ENCODE results near the gene GATA3. TPM values are rescaled to one million over a fixed set of nuclear protein-coding genes. Genes with fewer than 3 reads are reported as not detected.

Gene GATA3
- total and polyA plus RNA-seq, 9 of the 15 experiments (the other 6 are each of a cell fraction or from before 2014, with no cell fraction given), result 0.01 to 0.24 (median 0.09) TPM; not detected in 6

- Histone ChIP-seq H3K9me1 (ENCODE audit: control insufficient read depth, insufficient read depth, low read length) (no peaks in the 10 kb centered on the region), H3K4me2 (ENCODE audit: insufficient read depth, low read length) (no peak overlapping the region), H3K36me3 (ENCODE audit: control insufficient read depth, insufficient read depth, low read length) (no peaks in the 10 kb centered on the region), H3K27me3 (ENCODE audit: control insufficient read depth in 2 of 2, insufficient read depth in 2 of 2, low read length in 2 of 2) (peaks cover 29 to 51% of the 10 kb centered on the region in 2 experiments; a peak in 4 of 5 replicates), H4K20me1 (replicated peaks; ENCODE audit: control insufficient read depth, insufficient read depth, low read length) (no peaks in the 10 kb centered on the region), H2AFZ (ENCODE audit: low read depth, low read length) (no peak overlapping the region), H3K4me3 (no peak overlapping the region), H3K27ac (ENCODE audit: extremely low read depth, low read depth, low read length) (no peak overlapping the region), H3K9me3 (replicated peaks; ENCODE audit: control insufficient read depth, insufficient read depth, low read depth, low read length) (no peaks in the 10 kb centered on the region), H3K9ac (ENCODE audit: insufficient read depth in 1 of 2, low read depth in 2 of 2, low read length in 2 of 2) (no peak overlapping the region), H3K4me1 (replicated peaks in 1 of 2; ENCODE audit: control insufficient read depth in 2 of 2, insufficient read depth in 2 of 2, low read length in 2 of 2) (peaks cover 0 to 3% of the 10 kb centered on the region in 2 experiments; a peak in 1 of 5 replicates), H3K79me2 (ENCODE audit: control insufficient read depth, insufficient read depth, low read length) (no peaks in the 10 kb centered on the region)
- 5% methylated on average over 3 of the region's 3 CpGs for WGBS (ENCODE audit: insufficient coverage, low coverage, missing lambda C conversion rate)
- no peak for ATAC-seq
- intact Hi-C loops (cut with micrococcal nuclease) (no loop called here), in situ Hi-C loops (cut with MboI) (no loop called here)
- no peak for FAIRE-seq
- no peak for TF ChIP-seq NFRKB (IDR thresholded peaks at IDR 0.05; ENCODE audit: low read depth)
- TF ChIP-seq POLR2B (IDR thresholded peaks at IDR 0.05; ENCODE audit: low read depth, partially characterized antibody), result no peak
- TF ChIP-seq, protein P1, sequence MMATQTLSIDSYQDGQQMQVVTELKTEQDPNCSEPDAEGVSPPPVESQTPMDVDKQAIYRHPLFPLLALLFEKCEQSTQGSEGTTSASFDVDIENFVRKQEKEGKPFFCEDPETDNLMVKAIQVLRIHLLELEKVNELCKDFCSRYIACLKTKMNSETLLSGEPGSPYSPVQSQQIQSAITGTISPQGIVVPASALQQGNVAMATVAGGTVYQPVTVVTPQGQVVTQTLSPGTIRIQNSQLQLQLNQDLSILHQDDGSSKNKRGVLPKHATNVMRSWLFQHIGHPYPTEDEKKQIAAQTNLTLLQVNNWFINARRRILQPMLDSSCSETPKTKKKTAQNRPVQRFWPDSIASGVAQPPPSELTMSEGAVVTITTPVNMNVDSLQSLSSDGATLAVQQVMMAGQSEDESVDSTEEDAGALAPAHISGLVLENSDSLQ (IDR thresholded peaks at IDR 0.05), result no peak
- TF ChIP-seq, protein P2, sequence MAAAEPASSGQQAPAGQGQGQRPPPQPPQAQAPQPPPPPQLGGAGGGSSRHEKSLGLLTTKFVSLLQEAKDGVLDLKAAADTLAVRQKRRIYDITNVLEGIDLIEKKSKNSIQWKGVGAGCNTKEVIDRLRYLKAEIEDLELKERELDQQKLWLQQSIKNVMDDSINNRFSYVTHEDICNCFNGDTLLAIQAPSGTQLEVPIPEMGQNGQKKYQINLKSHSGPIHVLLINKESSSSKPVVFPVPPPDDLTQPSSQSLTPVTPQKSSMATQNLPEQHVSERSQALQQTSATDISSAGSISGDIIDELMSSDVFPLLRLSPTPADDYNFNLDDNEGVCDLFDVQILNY (CRISPR knock-in tag; IDR thresholded peaks at IDR 0.05), result no peak
- no peak for TF ChIP-seq STAT5B (CRISPR knock-in tag; IDR thresholded peaks at IDR 0.05)
- no peak for TF ChIP-seq HNRNPLL (IDR thresholded peaks at IDR 0.05; ENCODE audit: low read depth, low read length, poor library complexity, severe bottlenecking)
- TF ChIP-seq CTCFL (IDR thresholded peaks at IDR 0.05; ENCODE audit: borderline replicate concordance, insufficient read depth, low read depth, low read length, poor library complexity, severe bottlenecking), result no peak
- no peak for TF ChIP-seq MAFK (IDR thresholded peaks at IDR 0.05; ENCODE audit: low read length)
- DNase-seq (ENCODE audit: extremely low read depth in 1 of 4, low spot score in 3 of 4), result no peak
- no TSS peak for BruUV-seq (replicated peaks)
- CTCF ChIA-PET (ENCODE audit: low intra/inter-chr PET ratio), result no interaction called here
- POLR2A ChIA-PET, result interaction anchor here (1.0 to 1.1 kb wide), 2 partner anchors 10 to 15 kb away, joined by 3 to 5 read pairs; no protein-coding TSS in a partner anchor
Measured at GRCh38 chr10:8071006-8071405, 16.5 kb downstream of the GATA3 start.
